Panc1 (cell line): ENCODE results near the gene JAZF1.

Experiments used
- CTCF ChIP-seq: fragments of 450-650 bp; IDR thresholded peaks from 2 replicates; pipeline ENCODE4 v1.5.1; 2017; ENCODE audit warnings: mild to moderate bottlenecking
- POLR2AphosphoS5 ChIP-seq: IDR thresholded peaks from 2 replicates; pipeline ENCODE4 v1.6.1; 2012; ENCODE audit warnings: mild to moderate bottlenecking, low read depth, low read length, moderate library complexity

GRCh38 chr7:27963056-27963455 lies 217.5 kb downstream of the JAZF1 start:
- TF ChIP-seq CTCF, result no peak
- TF ChIP-seq POLR2AphosphoS5, result no peak
